GM10266 (cell line): ENCODE measurements around the gene CYBC1.

Source experiments
- DNase-seq: peaks from one replicate; pipeline ENCODE4 v3.0.0; 2012; ENCODE audit errors: extremely low spot score
- CTCF ChIP-seq: IDR thresholded peaks from 2 replicates; pipeline ENCODE4 v1.5.1; 2012; ENCODE audit warnings: mild to moderate bottlenecking, low read depth; ENCODE audit not compliant: control insufficient read depth, insufficient read depth; ENCODE audit errors: missing control alignments

Gene CYBC1

GRCh38 chr17:82424863-82425159 is 25.7 kb downstream of the CYBC1 start:
- DNase-seq, result no peak
- TF ChIP-seq CTCF, result no peak

- TF ChIP-seq CTCF, result peak; percentile 61
- DNase-seq, result peak; percentile 65
Measured at GRCh38 chr17:82424001-82424862, 26.3 kb downstream of the CYBC1 start.

GRCh38 chr17:82419540-82419939 is 31.0 kb downstream of the CYBC1 start:
- no peak for DNase-seq
- TF ChIP-seq CTCF, result no peak

GRCh38 chr17:82418001-82418986 is 32.3 kb downstream of the CYBC1 start, which contains the start of the genes HEXD and OGFOD3:
TSS of gene HEXD (plus strand) at chr17:82418347. CDS start at chr17:82419800, 1,453 bp downstream.
TSS of gene OGFOD3 (minus strand) at chr17:82418586. CDS start at chr17:82418485, 101 bp downstream.
- no peak for TF ChIP-seq CTCF
- DNase-seq, result peak; percentile 99

GRCh38 chr17:82416771-82417170 is 33.8 kb downstream of the CYBC1 start:
- no peak for TF ChIP-seq CTCF

GRCh38 chr17:82416264-82416663 is 34.3 kb downstream of the CYBC1 start:
- DNase-seq, result no peak
- no peak for TF ChIP-seq CTCF

More at GRCh38 chr17:82416771-82417170, 33.8 kb downstream of the CYBC1 start:
- DNase-seq, result no peak
